TTC549 (cell line): Measurements from ENCODE around the gene ABT1.

ENCODE experiments used
- FAIRE-seq: peaks from 2 replicates; lab custom pipeline; 2012; peaks lifted over from hg19 to GRCh38; lab: Jason Lieb, UNC

Gene ABT1

DNA sequence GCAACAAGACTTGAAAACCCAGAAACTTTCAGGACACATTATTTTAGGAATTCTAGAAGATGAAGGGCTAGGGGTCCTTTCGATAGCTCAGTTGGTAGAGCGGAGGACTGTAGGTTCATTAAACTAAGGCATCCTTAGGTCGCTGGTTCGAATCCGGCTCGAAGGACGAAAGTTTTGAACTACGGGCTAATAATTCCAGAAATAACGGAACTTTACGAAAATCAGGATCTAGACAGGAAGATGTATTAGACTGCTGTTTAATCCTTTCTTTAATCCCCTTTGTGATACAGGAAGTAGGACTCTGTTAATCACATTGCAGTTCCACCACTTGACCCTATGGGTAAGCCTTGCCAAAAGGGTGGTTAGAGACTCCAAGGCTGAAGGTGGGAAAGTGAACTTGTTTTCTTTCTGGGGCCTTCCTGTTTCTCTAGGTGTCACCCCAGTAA, 21.2 kb upstream of the ABT1 start:
- no peak for FAIRE-seq

DNA sequence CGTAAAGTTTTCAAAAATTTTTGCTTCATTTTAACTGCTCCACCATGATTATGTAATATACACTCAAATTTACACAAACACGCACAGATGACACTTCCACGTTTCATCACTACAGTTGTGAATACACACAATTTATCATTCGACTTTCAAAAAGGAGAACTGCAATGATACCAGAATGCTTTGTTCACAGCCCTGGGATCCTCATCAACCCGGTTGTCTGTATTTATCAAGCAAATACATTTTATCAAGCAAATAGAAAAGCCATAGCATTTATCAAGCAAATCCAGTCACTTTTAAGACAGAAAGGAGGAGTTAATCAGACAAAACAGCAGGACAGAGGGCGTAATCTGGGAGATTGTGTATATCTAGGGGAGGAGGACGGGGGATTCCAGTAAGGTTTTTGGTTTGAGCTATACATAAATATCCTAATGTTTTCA, 20.3 kb upstream of the ABT1 start:
- no peak for FAIRE-seq

DNA sequence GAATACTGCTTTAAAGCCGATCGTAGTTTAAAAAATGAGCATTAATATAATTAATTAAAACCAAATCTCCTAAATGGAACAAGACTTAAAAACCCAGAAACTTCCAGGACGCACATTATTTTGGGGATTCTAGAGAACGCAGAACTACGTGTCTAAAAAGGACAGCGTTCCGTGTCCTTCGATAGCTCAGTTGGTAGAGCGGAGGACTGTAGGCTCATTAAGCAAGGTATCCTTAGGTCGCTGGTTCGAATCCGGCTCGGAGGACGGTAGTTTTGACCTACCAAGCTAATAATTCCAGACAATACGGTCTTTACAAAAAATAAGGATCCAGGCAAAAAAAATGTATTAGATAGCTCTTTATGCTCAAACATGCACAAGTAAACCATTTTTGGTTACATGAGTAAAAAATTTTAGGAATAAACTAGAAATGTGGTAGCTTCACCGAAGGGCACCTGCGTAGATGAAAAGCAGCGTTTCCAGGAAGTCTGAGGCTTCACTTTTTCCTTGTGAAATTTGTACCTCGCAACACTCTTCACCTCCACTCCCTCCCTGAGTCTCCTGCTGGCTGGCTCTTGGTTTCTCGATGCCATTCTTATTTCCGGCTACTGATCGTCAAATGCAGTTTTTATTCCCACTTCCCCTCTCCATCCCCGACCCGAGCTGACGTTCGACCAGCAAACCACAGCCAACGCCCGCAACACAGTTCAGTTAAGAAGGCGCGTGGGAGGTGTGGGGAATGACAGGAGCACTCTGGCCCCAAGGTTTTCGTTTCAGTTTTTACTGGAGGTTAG, 19.6 kb upstream of the ABT1 start:
- FAIRE-seq: no peak

DNA sequence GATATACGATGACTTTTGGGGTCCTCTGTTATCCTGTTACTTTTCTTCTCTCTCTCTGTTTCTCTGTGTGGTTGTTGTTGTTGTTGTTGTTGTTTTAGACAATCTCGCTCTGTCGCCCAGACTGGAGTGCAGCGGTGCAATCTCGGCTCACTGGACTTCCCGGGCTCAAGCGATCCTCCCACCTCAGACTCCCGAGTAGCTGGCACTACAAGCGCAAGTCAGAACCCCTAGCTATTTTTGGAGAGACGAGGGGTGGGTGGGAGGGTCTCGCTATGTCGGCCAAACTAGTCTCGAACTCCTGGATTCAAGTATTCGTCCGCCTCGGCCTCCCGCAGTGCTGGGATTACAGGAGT, 19.1 kb upstream of the ABT1 start:
- FAIRE-seq: no peak

DNA sequence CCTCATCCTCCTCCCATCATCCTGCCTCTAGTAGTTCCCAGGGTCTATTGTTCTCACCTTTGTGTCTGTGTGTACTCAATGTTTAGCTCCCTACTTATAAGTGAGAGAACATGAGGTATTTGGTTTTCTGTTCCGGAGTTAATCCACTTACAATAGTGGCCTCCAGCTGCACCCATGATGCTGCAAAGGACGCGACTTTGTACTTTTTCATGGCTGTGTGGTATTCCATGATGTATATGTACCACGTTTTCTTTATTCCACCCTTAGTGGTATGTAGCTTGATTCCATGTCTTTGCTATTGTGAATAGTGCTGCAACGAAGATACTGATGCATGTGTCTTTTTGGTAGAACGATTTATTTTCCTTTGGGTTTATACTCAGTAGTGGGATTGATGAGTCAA, 18.5 kb upstream of the ABT1 start:
- FAIRE-seq: no peak

DNA sequence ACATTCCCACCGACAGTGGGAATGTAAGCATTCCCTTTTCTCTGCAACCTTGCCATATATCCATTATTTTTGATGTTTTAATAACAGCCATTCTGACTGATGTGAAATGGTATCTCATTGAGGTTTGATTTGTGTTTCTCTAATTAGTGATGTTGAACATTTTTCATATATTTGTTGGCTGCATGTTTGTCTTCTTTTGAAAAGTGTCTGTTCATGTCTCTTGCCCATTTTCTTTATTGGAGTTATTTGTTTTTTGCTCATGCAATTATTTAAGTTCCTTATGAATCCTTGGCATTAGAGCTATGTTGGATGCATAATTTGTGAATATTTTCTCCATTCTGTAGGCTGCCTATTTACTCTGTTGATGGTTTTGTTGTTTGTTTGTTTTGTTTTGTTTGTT, 18.0 kb upstream of the ABT1 start:
- FAIRE-seq: no peak

DNA sequence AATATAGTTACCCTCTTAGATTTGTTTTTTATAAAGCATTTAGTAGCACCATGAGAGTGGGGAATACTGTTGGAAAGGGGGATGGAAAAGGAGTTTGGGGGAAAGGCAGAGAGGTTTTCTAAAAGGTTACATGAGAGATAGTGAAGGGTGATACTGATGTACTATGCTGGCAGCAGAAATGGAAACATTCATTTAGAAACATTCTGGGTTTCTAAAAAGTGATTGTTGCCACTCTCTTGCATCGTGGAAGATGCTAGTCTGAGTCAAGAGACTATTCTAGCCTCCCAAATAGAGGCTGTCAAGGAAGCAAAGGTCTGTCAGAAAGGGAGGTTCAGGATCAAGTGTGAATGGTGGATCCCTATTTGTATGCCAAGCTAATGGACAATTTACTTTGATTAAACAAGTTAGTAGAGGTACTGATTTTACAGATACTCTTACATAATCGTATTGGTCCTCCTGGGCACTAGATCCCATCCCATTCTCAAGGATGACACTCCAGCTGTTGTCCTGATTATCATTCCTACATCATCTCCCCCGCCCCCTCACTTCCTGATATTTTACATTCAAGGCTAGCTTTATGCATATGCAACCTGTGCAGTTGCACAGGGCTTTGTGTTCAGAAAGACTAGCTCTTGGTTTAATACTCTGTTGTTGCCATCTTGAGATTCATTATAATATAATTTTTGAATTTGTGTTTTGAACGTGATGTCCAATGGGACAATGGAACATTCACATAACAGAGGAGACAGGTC, 15.4 kb upstream of the ABT1 start:
- FAIRE-seq: no peak

DNA sequence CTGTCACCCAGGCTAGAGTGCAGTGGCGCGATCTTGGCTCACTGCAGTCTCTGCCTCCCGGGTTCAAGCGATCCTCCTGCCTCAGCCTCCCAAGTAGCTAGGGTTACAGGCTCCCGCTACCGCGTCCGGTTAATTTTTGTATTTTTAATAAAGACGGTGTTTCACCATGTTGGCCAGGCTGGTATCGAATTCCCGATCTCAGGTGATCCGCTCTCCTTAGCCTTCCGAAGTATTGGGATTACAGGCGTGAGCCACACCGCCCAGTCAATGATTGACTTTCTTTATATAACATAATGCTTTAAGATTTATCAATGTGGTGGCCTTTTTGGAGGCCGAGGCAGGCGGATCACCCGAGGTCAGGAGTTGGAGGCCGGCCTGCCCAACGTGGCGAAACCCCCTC, 7.8 kb upstream of the ABT1 start:
- no peak for FAIRE-seq

DNA sequence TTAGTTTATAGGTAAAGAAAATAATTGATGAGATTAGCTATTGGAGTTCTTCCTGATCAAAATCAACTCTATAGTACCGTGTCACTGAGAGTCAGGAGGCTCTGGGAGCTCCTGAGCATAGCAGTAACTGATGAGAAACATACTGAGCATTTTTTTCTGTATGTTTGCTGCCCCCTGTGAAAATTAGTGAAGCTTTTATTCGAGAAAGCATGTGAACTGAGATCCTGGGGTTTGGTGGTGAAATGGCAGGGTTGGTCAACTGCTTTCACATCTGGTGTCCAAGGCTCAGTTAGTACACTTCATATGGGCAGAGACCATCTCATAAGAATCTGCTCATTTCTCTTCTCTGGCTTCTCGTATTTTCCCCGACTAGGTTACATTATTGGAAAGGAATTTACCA, 4.1 kb upstream of the ABT1 start:
- no peak for FAIRE-seq

DNA sequence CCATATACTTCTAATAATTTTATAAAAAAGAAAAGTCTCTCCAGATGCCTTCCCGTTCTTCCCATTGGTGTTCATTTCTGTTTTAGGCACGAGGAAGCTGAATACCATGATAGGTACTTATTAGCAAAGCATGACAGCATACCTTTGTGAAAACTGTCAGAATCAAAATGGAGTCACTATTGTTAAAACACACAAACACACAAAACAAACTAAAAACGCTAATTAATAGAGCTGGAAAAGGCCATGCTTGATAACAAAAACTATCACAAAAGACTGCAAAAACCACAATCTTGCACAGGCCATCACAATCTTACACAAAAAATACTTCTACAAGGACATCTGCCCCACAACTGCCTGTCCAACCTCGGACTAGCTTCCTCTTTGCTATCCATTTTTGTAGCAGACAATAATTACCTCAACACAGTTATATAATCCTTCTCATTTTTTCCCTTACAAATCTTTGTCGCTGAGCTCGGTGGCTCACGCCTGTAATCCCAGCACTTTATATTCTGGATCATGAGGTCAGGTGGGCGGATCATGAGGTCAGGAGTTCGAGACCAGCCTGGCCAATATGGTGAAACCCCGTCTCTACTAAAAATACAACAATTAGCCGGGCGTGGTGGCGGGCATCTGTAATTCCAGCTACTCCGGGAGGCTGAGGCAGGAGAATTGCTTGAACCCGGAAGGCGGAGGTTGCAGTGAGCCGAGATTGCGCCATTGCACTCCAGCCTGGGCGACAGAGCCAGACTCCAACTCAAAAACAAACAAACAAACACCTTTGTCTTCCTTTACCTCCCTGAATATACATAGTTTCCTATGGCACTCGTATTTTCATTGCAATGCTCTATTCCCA, 3.2 kb upstream of the ABT1 start:
- FAIRE-seq: no peak

DNA sequence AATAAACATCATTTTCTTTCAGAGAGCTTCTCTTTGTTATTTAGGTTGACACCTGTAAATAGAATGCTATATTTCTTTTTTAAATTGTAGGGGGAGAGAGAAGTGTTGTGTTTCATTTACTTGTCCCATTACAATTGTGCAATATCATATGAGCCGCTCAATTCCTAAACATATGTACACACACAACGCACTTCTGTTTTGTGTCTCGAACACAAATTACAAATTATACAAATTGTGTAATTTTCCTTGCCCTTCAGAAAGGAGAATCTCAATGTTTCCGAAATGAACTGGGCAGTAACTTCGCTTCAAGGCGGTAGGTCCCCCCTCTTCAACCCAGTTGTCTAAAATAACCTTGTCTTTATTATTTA, 2.6 kb upstream of the ABT1 start:
- FAIRE-seq: no peak

DNA sequence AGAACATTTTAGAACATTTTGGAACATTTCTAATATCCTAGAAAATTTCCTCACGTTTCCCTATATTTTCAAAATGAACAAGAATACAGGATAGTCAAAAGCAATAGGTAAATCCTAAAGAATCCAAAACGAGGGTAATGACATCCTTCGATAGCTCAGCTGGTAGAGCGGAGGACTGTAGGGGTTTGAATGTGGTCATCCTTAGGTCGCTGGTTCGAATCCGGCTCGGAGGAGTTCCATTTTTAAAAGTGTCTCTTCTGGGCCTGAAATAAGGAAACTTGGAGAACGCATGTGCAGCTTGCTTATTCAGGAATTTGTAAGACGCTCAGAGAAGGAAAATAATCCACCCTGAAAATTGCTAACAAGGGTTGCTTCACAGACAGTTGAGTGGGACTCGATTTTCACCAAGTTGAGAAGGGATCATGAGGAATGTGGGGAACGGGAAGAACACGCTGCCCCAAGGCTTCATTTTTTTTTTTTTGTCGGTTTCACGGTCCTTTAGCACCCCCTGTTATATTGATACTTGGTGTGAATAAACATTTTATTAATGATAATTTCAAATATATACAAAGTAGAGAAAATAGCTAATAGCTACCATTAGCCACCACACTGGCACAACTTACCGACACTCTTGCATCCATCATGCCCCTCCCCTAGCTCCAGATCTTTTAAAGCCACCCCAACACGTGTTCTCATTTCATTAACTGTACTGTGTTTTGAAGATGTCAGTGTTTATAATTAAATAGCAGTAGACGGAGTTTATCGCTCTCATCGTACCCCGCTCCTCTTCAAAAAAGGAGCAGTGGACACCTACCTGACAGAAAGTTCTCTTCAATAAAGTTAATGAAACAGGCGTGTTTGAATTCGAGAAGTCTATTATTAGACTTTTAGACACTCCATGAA, 1.8 kb upstream of the ABT1 start:
- peak; percentile 89 for FAIRE-seq

DNA sequence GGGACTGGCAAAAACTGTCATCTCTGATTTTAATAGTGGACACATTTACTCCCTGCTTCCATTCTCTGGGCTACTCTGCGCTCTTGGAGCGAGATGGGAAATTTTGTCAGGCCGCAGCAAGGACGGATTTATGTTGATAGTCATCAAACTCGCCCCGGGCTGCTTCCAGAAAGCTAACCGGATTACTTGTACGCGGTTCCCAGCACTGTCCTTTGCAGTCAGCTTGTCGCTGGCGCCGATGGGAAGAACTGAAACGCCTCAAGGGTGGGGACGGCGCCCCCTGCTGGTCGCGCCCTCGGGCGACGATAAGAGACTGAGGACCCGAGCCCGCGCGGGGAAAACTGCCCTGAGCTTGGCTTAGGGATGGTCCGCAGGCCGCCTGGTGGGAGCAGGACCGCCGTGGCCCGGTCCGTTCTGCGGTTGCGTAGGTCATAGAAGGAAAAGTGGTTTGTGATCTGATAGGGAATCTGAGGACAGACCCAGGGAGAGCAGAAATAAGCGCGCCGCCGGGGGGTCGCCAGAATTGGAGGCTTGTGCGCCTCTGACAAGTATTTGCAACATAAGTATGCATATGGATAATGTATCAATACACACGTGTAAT, 984 bp upstream of the ABT1 start:
- peak; percentile 42 for FAIRE-seq

DNA sequence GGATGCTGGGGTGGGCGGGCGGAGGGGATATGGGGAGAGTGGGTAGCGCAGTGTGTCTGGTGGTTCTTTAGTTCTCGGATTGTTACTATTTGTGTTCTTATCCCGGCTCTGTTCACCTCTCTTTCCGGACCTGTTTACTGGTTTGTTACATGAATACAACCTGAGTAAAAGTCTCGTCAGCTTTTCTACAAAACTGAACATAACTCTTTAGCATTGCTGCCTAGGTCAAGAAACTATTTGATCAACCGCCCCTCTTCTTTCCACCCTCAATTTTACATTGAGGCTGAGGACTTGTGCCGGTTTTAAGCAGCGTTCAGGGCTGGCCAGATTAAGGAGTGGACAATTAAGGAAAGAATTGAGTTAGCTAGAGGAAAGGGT, 625 bp downstream of the ABT1 start:
- no peak for FAIRE-seq

DNA sequence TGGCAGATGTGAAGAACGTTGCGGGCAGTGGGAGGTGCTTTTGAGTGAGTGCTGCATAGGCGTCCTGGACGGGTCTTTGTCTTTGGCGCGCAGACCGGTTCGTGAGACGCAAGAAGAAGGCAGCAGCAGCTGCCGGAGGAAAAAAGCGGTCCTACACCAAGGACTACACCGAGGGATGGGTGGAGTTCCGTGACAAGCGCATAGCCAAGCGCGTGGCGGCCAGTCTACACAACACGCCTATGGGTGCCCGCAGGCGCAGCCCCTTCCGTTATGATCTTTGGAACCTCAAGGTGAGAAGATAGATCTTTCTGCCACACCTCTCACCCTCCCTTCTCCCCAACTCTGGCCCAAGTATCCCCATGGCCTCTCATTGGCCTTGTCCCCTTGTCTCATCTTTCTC, 1.1 kb downstream of the ABT1 start:
- FAIRE-seq: no peak

DNA sequence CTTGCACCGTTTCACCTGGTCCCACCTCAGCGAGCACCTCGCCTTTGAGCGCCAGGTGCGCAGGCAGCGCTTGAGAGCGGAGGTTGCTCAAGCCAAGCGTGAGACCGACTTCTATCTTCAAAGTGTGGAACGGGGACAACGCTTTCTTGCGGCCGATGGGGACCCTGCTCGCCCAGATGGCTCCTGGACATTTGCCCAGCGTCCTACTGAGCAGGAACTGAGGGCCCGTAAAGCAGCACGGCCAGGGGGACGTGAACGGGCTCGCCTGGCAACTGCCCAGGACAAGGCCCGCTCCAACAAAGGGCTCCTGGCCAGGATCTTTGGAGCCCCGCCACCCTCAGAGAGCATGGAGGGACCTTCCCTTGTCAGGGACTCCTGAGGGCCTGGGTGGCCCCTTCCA, 1.5 kb downstream of the ABT1 start:
- FAIRE-seq: no peak

DNA sequence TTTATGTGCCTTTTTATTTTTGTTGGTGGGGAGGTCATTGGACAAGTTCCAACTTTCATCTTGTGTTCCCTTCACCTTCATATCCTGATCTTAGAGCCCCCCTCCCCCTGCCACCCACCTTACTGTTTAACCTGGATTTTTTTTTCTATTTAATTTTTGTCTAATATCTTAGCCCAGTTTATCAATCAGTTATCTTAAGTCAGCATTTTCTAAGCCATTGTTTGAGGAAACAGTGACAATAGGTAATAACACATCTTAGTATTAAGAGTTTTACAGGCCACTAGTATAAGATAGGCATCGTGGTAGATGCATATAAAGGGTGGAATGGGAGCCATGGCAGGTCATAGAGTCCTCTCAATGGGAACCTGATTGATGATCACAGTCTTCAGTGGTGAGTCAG, 2.4 kb downstream of the ABT1 start:
- no peak for FAIRE-seq

DNA sequence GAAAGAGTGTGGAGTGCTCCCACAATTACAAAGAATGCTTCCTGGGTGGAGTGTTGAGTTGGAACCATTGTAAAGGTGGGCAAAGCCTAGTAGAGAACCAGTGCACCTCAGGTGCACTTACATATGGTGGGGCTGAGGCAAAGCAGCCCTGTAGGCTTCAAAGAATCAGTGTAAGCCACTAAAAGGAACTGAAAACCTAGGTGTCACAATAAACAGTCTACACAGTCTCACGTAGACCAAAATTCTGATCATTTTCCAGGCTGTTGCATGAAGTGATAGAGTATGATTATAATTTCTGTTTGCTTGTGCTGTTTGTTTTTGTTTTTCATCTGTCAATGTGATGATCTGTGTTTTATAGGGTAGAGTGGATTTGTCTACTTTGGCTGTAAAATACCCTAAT, 2.8 kb downstream of the ABT1 start:
- no peak for FAIRE-seq

DNA sequence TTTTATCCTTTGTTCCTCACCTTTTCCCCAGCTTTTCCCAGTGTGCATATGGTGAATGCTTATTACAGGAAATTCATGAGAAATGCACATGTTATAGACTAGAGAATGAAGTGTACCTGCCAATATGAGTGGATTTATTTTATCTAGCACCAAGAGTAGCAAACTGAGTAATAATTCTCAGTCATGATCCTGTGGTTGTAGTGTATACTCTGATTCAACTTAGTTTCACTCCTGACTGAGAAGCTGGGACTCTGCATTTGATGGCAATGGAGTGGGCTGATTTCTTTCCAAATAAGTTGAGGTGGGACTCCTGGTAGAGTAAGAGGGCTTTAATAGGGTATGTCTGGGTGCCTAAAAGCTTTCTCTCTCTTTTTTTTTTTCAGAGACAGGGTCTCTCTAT, 4.0 kb downstream of the ABT1 start:
- no peak for FAIRE-seq

DNA sequence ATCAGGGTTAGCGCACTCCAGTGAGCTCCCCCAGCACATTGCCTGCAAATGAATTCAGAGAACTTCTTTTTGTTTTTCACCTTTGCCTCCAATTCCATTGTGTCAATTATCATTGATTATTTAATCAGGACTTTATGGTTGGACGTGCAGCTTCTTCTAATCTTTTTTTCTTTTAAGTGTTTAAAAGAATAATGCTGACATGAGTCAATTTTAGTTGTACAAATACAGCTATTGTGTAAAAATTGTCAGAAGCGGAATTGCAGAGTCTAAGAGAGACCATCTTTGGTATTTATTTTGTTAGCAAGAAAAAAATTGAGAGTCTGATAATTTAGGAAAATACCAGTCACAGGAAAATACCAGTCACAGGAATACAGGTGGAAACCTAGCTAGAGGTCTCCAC, 5.5 kb downstream of the ABT1 start:
- no peak for FAIRE-seq

DNA sequence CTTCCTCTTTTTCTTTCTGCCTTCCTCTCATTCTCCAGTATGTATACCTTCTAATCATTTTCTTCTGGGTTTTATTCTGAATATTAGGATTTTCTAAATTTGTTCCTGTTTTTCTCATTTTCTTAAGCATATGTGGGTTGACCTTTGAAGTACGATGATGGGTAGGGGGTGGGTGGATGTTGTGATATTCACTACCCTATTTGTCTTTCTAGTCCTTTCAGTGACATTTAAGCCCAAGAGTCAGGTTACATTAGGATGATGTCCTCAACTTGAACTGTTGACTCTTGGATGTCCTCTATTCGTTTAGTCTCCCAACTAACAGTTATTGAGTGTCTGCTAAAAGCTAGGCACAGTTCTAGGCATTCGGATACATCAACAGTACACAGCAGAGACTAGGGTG, 7.3 kb downstream of the ABT1 start:
- FAIRE-seq: no peak

DNA sequence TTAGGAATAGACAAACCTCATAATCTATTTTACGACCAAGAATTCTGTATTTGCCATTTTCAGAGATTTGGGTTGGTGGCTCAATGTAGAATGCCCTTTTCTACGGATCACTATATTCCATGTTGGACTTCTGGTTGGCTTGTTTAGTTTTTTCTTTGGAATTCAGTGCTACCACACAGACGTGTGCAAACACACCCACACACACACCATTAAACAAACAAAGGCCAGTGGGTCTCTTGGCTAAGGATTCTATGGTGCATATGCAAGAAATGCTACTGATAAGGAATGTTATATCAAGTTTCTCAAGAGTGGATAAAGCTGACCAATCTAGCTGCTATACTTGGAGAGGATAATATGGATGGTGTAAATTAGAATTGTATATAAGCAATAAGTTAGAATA, 8.0 kb downstream of the ABT1 start:
- no peak for FAIRE-seq
